HEK293T (cell line): ENCODE data around the gene TBC1D17.

Experiments used
- ARNT ChIP-seq: fragments of 450-650 bp; IDR thresholded peaks from 2 replicates; pipeline ENCODE4 v1.6.1; 2017; ENCODE audit warnings: mild to moderate bottlenecking
- BHLHE40 ChIP-seq: fragments of 450-650 bp; IDR thresholded peaks from 2 replicates; pipeline ENCODE4 v1.6.1; 2016; ENCODE audit warnings: mild to moderate bottlenecking, moderate library complexity, borderline replicate concordance
- FOXM1 ChIP-seq: fragments of 450-650 bp; IDR thresholded peaks from 2 replicates; pipeline ENCODE4 v1.6.1; 2017; ENCODE audit warnings: mild to moderate bottlenecking, borderline replicate concordance
- HDGF ChIP-seq: fragments of 450-650 bp; IDR thresholded peaks from 2 replicates; pipeline ENCODE4 v1.6.1; 2017; ENCODE audit warnings: antibody characterized with exemption, borderline replicate concordance
- L3MBTL2 ChIP-seq: fragments of 450-650 bp; conservative IDR thresholded peaks from 2 replicates; pipeline ENCODE4 v1.6.1; 2016; ENCODE audit warnings: mild to moderate bottlenecking
- LEF1 ChIP-seq: fragments of 450-650 bp; IDR thresholded peaks from 2 replicates; pipeline ENCODE4 v1.6.1; 2017; ENCODE audit warnings: mild to moderate bottlenecking, borderline replicate concordance
- NFRKB ChIP-seq: fragments of 450-650 bp; IDR thresholded peaks from 2 replicates; pipeline ENCODE4 v1.6.1; 2016; ENCODE audit warnings: mild to moderate bottlenecking, moderate library complexity

DNA sequence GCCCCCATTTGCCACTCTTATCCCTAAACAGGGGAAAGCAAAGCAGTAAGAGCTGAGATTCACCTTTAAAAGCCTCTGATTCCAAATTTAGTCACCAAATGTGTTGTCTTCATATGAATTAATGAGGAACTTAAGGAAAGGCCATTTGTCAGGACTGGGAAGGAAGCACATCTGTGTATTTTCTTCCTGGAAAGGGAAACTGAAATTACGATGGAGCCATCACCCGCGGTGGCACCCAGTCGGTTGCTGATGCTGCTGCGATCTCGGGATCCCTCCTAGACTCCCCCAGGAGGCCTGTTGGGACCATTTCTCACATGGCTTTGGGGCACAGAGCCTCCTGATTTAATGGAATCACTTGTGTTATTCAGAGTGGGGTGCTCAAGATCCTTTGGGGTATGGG lies 26.6 kb downstream of the TBC1D17 start:
- TF ChIP-seq L3MBTL2 (no peak), HDGF (no peak), LEF1 (no peak), ARNT (no peak), NFRKB (no peak), FOXM1 (no peak), BHLHE40 (no peak)
